GM12878 (cell line): Measurements from ENCODE around the gene RABEP2. TPM values are rescaled to one million over a fixed set of nuclear protein-coding genes. Genes with fewer than 3 reads are reported as not detected.

ENCODE experiments used
- ATAC-seq: fragments of 200-7000 bp; cut with Tn5 transposase; 3 replicates; pipeline ENCODE4 v1.9.1; 2020; ENCODE audit warnings: mild to moderate bottlenecking, moderate library complexity
- BruUV-seq: library from RNA; stranded (reverse); fragments of 400-500 nt; replicated peaks from 2 replicates; lab custom pipeline; 2021; lab: Mats Ljungman, UMichigan
- CTCF ChIA-PET: fragments of 300-600 bp; sonication (Branson Sonifier 250); formaldehyde crosslinking; extraction: SDS; loops from one replicate; lab custom pipeline; 2021; ENCODE audit warnings: inconsistent platforms; lab: Yijun Ruan, JAX
- POLR2A ChIA-PET: fragments of 350-600 bp; formaldehyde crosslinking; extraction: SDS; loops from one replicate; lab custom pipeline; 2021; ENCODE audit warnings: inconsistent platforms; lab: Charles Lee
- RAD21 ChIA-PET: fragments of 300-600 bp; sonication (Branson Sonifier 250); formaldehyde crosslinking; loops from one replicate; lab custom pipeline; 2023; ENCODE audit warnings: antibody characterized with exemption; ENCODE audit not compliant: unreplicated experiment; lab: Charles Lee
- SMC1A ChIA-PET: fragments of 300-600 bp; sonication (Branson Sonifier 250); formaldehyde crosslinking; loops from one replicate; lab custom pipeline; 2023; ENCODE audit not compliant: unreplicated experiment, uncharacterized antibody; lab: Charles Lee
- DNase-seq: peaks from one replicate; pipeline ENCODE4 v3.0.0-alpha.2; 2011; ENCODE audit warnings: low read depth, low spot score
- FAIRE-seq: peaks from 3 replicates; lab custom pipeline; 2011; peaks lifted over from hg19 to GRCh38; lab: Jason Lieb, UNC
- H2AFZ ChIP-seq: 2 replicates; pipeline ENCODE4 v1.6.0; 2011; ENCODE audit warnings: low read depth, low read length, control low read depth; ENCODE audit not compliant: control insufficient read depth
- H3K27ac ChIP-seq: 2 replicates; pipeline ENCODE4 v1.5.1; 2011; ENCODE audit warnings: control low read depth; ENCODE audit not compliant: control insufficient read depth, insufficient read depth
- H3K27me3 ChIP-seq, 2 experiments: replicated peaks in 1 of 2; 2 replicates each; pipeline versions ENCODE4 v1.6.0 to v1.6.1; 2011; ENCODE audit warnings: low read length in 1 of 2; ENCODE audit not compliant: control insufficient read depth in 2 of 2, insufficient read depth in 2 of 2
- H3K36me3 ChIP-seq, 2 experiments: 2 replicates each; pipeline ENCODE4 v1.5.1; 2011; ENCODE audit warnings: low read length in 1 of 2; ENCODE audit not compliant: control insufficient read depth in 2 of 2, insufficient read depth in 2 of 2
- H3K4me1 ChIP-seq: 2 replicates; pipeline ENCODE4 v1.6.1; 2011; ENCODE audit warnings: mild to moderate bottlenecking, low read length, moderate library complexity, mixed read lengths; ENCODE audit not compliant: control insufficient read depth, insufficient read depth
- H3K4me2 ChIP-seq: 2 replicates; pipeline ENCODE4 v1.6.0; 2011; ENCODE audit warnings: control low read depth; ENCODE audit not compliant: control insufficient read depth, insufficient read depth
- H3K4me3 ChIP-seq: fragments of 200-600 bp; sonication (generic); 2 replicates; pipeline ENCODE4 v1.5.1; 2016
- H3K79me2 ChIP-seq: 2 replicates; pipeline ENCODE4 v1.6.0; 2011; ENCODE audit warnings: low read length; ENCODE audit not compliant: control insufficient read depth, insufficient read depth
- H3K9ac ChIP-seq: 2 replicates; pipeline ENCODE4 v1.8.0; 2011; ENCODE audit warnings: low read length, control low read depth, mixed read lengths; ENCODE audit not compliant: control insufficient read depth, insufficient read depth
- H3K9me3 ChIP-seq: replicated peaks from 3 replicates; pipeline ENCODE4 v1.5.1; 2011; ENCODE audit warnings: mild to moderate bottlenecking, low read length; ENCODE audit not compliant: control insufficient read depth, insufficient read depth
- H4K20me1 ChIP-seq: 2 replicates; pipeline ENCODE4 v1.6.0; 2011; ENCODE audit not compliant: control insufficient read depth, insufficient read depth
- BMI1 ChIP-seq: fragments of 450-650 bp; IDR thresholded peaks from 2 replicates; pipeline ENCODE4 v1.6.1; 2016; ENCODE audit warnings: mild to moderate bottlenecking, moderate library complexity, borderline replicate concordance
- CHD4 ChIP-seq: fragments of 200-600 bp; sonication (generic); IDR thresholded peaks from 2 replicates; pipeline ENCODE4 v1.6.1; 2016; ENCODE audit warnings: mild to moderate bottlenecking
- HDAC6 ChIP-seq: fragments of 200-600 bp; sonication (generic); IDR thresholded peaks from one replicate; pipeline ENCODE4 v1.8.0; 2017; ENCODE audit warnings: antibody characterized with exemption; ENCODE audit not compliant: unreplicated experiment
- IRF3 ChIP-seq: fragments of 450-650 bp; IDR thresholded peaks from 2 replicates; pipeline ENCODE4 v1.6.1; 2014; ENCODE audit warnings: mild to moderate bottlenecking
- PML ChIP-seq: IDR thresholded peaks from 2 replicates; pipeline ENCODE4 v1.6.1; 2012; ENCODE audit warnings: low read length, inconsistent platforms
- RBBP5 ChIP-seq: fragments of 200-600 bp; sonication (generic); conservative IDR thresholded peaks from 2 replicates; pipeline ENCODE4 v1.6.1; 2016
- SIX5 ChIP-seq: IDR thresholded peaks from 2 replicates; pipeline ENCODE4 v1.6.1; 2011; ENCODE audit warnings: mild to moderate bottlenecking, low read depth, low read length, moderate library complexity; ENCODE audit not compliant: severe bottlenecking
- SREBF2 ChIP-seq: IDR thresholded peaks from 2 replicates; pipeline ENCODE4 v1.6.1; 2012; ENCODE audit warnings: mild to moderate bottlenecking, low read length
- WRNIP1 ChIP-seq: IDR thresholded peaks from 2 replicates; pipeline ENCODE4 v1.6.1; 2011; ENCODE audit warnings: low read depth, low read length, improper control_type of control experiment, borderline replicate concordance
- WGBS: methylation state at CpG from one replicate; pipeline ENCODE4 v1.1.6; 2016; ENCODE audit warnings: low lambda C conversion rate; ENCODE audit not compliant: insufficient replicate concordance, insufficient coverage; ENCODE audit errors: missing lambda C conversion rate; 5-methylcytosine and 5-hydroxymethylcytosine counted together
- in situ Hi-C: fragments of 300-500 bp; cut with MboI; formaldehyde crosslinking; loops from 9 replicates; pipeline ENCODE4 v1.14.3; 2018; ENCODE audit warnings: mixed read lengths
- intact Hi-C: fragments of 100-400 bp; cut with micrococcal nuclease; formaldehyde crosslinking; loops from one replicate; pipeline ENCODE4 v1.14.2; 2022; ENCODE audit not compliant: unreplicated experiment
- polyA plus RNA-seq, 11 experiments: library from polyadenylated mRNA; depleted of rRNA in 4 of 11; unstranded in 6 of 11; stranded (reverse) in 5 of 11; fragments of >200 nt; fragmentation: Nextera tagmentation in 4 of 11; fragmentation: Illumina TruSeq in 1 of 11; extraction: Ambion mirVana in 4 of 11; extraction: Trizol in 1 of 11; gene quantifications; 1 replicate in 1 of 11; 2 replicates in 10 of 11; pipeline versions ENCODE4 v1.2.1 to v1.2.3, GENCODE V29; 2011 to 2016; ENCODE audit warnings: inconsistent platforms in 2 of 11, missing spikeins in 2 of 11, low read depth in 1 of 11
- total RNA-seq, 4 experiments: library from RNA; depleted of rRNA in 3 of 4; stranded (reverse); fragments of >200 nt in 3 of 4; fragmentation: Illumina TruSeq in 1 of 4; extraction: Trizol in 1 of 4; gene quantifications; 2 replicates each; pipeline versions ENCODE4 v1.2.1 to v1.2.3, GENCODE V29; 2013 to 2021
- TF ChIP-seq, protein P1 (sequence below): IDR thresholded peaks from 2 replicates; pipeline ENCODE4 v1.6.1; 2012; ENCODE audit warnings: low read depth, low read length, improper control_type of control experiment
- TF ChIP-seq, protein P2 (sequence below): IDR thresholded peaks from 2 replicates; pipeline ENCODE4 v1.6.1; 2012; ENCODE audit warnings: low read depth, low read length, improper control_type of control experiment

The RABEP2 gene
- total and polyA plus RNA-seq, 10 of the 15 experiments (the other 5 are each of a cell fraction or from before 2014, with no cell fraction given), result 0.47 to 33.2 (median 18.6) TPM

DNA sequence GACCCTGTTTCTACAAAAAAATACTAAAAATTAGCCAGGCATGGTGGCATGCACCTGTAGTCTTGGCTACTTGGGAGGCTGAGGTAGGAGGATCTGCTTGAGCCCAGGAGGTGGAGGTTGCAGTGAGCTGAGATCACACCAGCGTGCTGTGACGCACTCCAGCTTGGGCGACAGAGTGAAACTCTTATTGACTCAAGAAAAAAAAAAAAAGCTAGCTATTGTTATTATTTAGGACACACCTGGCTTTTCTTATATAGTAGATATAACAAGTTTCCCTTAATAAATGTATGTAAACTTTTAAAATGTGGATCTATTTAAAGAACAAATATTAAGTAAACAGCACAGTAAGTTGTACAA lies 1.8 kb downstream of the RABEP2 start (continued):
- TF ChIP-seq IRF3, result no peak
- TF ChIP-seq, all 136 proteins: peak for 2

GRCh38 chr16:28918698-28919097 lies 6.3 kb downstream of the RABEP2 start:
- H3K9ac ChIP-seq, result no peak overlapping the region
- H2AFZ ChIP-seq, result no peak overlapping the region
- SMC1A ChIA-PET, result interaction anchor here (0.7 to 0.9 kb wide), 2 partner anchors 26 to 43 kb away, joined by 3 to 4 read pairs; no protein-coding TSS in a partner anchor
- no peaks in the 10 kb centered on the region for H3K79me2 ChIP-seq
- peaks cover 9% of the 10 kb centered on the region; the same call in 1 of the 2 replicates for H3K4me1 ChIP-seq
- no peak overlapping the region for H3K4me3 ChIP-seq
- intact Hi-C loops, result no loop called here
- BruUV-seq, result no TSS peak
- DNase-seq (no peak), FAIRE-seq (no peak), ATAC-seq (no peak)
- H3K27ac ChIP-seq, result no peak overlapping the region
- no peak for TF ChIP-seq SREBF2
- TF ChIP-seq PML, result no peak
- TF ChIP-seq HDAC6, result no peak
- no peak for TF ChIP-seq BMI1
- no peak for TF ChIP-seq CHD4
- no peak for TF ChIP-seq SIX5
- TF ChIP-seq WRNIP1, result no peak
- TF ChIP-seq RBBP5, result no peak
- TF ChIP-seq, protein P1, sequence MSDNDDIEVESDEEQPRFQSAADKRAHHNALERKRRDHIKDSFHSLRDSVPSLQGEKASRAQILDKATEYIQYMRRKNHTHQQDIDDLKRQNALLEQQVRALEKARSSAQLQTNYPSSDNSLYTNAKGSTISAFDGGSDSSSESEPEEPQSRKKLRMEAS, result no peak
- TF ChIP-seq, protein P2, sequence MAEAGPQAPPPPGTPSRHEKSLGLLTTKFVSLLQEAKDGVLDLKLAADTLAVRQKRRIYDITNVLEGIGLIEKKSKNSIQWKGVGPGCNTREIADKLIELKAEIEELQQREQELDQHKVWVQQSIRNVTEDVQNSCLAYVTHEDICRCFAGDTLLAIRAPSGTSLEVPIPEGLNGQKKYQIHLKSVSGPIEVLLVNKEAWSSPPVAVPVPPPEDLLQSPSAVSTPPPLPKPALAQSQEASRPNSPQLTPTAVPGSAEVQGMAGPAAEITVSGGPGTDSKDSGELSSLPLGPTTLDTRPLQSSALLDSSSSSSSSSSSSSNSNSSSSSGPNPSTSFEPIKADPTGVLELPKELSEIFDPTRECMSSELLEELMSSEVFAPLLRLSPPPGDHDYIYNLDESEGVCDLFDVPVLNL, result no peak
- POLR2A ChIA-PET, result interaction anchor here (1.6 kb wide), 1 partner anchor 40 kb away, joined by 4 read pairs; no protein-coding TSS in a partner anchor
- no peak overlapping the region for H3K4me2 ChIP-seq
- RAD21 ChIA-PET, result no interaction called here
- in situ Hi-C loops, result loop anchor here (5.0 kb wide), 1 partner anchor 36 kb away; no protein-coding TSS in a partner anchor
- H3K9me3 ChIP-seq, result no peaks in the 10 kb centered on the region
- no peaks in the 10 kb centered on the region for H4K20me1 ChIP-seq
- CTCF ChIA-PET, result interaction anchor here (4.2 kb wide), 1 partner anchor 26 kb away, joined by 18 read pairs; no protein-coding TSS in a partner anchor
- H3K36me3 ChIP-seq, result peaks cover 11 to 13% of the 10 kb centered on the region in 2 experiments
- H3K27me3 ChIP-seq, result no peaks in the 10 kb centered on the region
- WGBS, result 98% methylated on average over 3 of the region's 3 CpGs
